ENCODE results near the gene DLL1.

Gene DLL1

DNA sequence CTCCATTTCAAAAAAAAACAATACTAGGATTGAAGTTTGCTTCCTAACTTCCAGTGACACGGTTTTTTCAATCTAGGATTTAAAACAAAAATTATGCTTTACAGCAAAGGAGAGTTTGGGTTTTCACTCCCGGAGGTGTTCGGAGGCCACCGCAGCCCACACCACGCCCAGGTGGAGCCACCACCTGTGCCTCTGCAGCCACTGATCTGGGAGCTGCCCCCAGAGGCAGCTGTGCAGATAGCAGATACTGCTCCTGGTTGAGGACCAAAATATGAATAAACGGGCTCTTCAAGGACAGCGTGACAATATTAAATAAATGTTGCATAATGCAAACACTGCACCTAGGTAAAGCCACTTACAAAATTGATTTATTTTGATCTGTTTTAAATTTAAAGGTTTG, 30.2 kb downstream of the DLL1 start:
- TF ChIP-seq, protein P1, sequence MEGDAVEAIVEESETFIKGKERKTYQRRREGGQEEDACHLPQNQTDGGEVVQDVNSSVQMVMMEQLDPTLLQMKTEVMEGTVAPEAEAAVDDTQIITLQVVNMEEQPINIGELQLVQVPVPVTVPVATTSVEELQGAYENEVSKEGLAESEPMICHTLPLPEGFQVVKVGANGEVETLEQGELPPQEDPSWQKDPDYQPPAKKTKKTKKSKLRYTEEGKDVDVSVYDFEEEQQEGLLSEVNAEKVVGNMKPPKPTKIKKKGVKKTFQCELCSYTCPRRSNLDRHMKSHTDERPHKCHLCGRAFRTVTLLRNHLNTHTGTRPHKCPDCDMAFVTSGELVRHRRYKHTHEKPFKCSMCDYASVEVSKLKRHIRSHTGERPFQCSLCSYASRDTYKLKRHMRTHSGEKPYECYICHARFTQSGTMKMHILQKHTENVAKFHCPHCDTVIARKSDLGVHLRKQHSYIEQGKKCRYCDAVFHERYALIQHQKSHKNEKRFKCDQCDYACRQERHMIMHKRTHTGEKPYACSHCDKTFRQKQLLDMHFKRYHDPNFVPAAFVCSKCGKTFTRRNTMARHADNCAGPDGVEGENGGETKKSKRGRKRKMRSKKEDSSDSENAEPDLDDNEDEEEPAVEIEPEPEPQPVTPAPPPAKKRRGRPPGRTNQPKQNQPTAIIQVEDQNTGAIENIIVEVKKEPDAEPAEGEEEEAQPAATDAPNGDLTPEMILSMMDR (IDR thresholded peaks at IDR 0.05; ENCODE audit: low read depth, low read length): no peak
- DNase-seq (ENCODE audit: low read depth in 2 of 2): no peak
- H3K4me3 ChIP-seq (replicated peaks in 1 of 2; ENCODE audit: low read depth in 2 of 2, low read length in 2 of 2): no peak overlapping the region

DNA sequence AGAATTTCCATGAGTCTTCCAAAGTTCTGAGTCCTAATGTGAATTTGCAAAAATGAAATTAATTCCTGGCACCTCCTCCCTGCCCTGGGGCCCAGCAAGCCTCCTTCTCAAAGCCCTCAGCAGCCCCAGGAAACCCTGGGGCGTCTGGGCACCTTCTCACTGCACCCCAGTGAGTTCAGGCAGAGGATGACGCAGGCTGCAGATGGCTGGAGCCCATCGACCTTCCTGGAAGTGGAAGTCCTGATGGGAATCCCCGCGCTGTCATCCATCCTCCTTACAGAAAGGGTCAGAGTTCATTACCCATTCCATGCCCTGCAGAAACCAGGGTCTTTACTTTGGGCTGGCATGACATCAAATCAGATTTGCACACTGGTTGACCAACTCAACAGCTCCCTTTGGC, 31.6 kb downstream of the DLL1 start:
- no peak overlapping the region for H3K4me3 ChIP-seq (replicated peaks in 1 of 2; ENCODE audit: low read depth in 2 of 2, low read length in 2 of 2)
- DNase-seq (ENCODE audit: low read depth in 2 of 2): no peak
- TF ChIP-seq, protein P1 (IDR thresholded peaks at IDR 0.05; ENCODE audit: low read depth, low read length): no peak

DNA sequence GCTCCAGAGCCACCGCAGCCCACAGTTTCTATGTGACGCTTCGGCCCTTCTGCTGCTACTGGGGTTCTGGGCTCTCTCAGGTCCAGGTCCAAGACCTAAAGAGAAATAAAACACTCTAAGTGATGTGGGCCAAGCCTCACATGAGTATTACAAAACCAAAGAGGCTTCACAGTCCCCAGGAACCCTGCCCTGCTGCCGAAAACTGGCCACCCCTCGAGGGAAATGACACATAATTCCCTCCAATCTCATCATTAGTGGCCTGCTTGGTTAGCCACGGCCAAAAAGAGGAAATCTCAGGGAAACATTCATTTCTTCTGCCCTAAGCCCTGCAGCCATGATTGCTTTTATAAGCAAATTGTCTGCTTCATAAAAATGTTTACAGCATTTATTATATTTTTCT, 32.5 kb downstream of the DLL1 start:
- no peak for DNase-seq (ENCODE audit: low read depth in 2 of 2)
- TF ChIP-seq, protein P1 (IDR thresholded peaks at IDR 0.05; ENCODE audit: low read depth, low read length): no peak
- H3K4me3 ChIP-seq (replicated peaks in 1 of 2; ENCODE audit: low read depth in 2 of 2, low read length in 2 of 2): no peak overlapping the region

DNA sequence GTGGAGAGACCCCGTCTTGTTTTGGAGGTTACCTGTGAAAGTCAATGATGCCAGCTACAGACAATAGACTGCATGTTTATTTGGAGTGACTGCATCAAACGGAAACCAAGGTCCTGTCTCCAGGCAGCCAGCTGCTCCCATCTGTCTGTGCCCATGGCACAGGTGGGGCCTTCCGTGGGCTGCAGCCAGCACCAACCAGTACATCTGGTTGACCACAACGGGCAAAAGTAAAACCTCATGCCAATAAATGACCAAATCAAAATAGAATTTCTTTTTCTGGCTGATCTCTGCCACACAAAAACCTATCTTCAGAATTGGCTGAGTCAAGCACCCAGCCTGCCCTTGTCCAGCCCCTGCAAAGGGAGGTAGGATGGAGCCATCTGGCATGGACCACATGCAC, 33.5 kb downstream of the DLL1 start:
- no peak for DNase-seq (ENCODE audit: low read depth in 2 of 2)
- H3K4me3 ChIP-seq (replicated peaks in 1 of 2; ENCODE audit: low read depth in 2 of 2, low read length in 2 of 2): no peak overlapping the region
- TF ChIP-seq, protein P1 (IDR thresholded peaks at IDR 0.05; ENCODE audit: low read depth, low read length): no peak

GRCh38 chr6:170256641-170257040, 34.2 kb downstream of the DLL1 start:
- DNase-seq (ENCODE audit: low read depth in 2 of 2): no peak
- no peak overlapping the region for H3K4me3 ChIP-seq (replicated peaks in 1 of 2; ENCODE audit: low read depth in 2 of 2, low read length in 2 of 2)
- TF ChIP-seq, protein P1 (IDR thresholded peaks at IDR 0.05; ENCODE audit: low read depth, low read length): no peak

DNA sequence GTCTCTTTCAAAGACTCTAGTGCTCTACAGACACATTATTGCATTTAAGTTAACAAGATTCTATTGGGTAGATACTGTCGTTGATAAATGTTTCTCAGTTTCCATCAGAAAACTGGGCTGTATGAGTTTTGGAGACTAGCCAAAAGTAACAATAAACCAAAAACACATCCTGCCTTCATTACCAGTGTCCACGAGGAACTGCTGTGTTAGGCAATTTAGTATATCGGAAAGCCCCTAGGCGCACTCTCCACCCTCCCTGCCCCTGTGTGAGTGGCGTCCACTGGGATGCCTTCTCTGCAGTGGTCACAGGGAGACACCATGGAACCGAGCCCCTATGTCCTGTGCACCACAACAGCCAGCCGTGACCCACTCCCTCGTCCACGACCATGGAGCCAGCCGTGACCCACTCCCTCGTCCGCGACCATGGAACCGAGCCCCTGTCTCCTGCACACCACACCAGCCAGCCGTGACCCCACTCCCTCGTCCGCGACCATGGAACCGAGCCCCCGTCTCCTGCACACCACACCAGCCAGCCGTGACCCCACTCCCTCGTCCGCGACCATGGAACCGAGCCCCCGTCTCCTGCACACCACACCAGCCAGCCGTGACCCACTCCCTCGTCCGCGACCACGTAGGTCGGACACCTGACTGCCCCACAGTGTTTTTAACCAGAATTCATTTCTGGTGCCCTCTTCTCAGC, 35.3 kb downstream of the DLL1 start:
- TF ChIP-seq, protein P1 (IDR thresholded peaks at IDR 0.05; ENCODE audit: low read depth, low read length): no peak
- DNase-seq (ENCODE audit: low read depth in 2 of 2): no peak

More for the DNA sequence above, 35.3 kb downstream of the DLL1 start:
- no peak overlapping the region for H3K4me3 ChIP-seq (replicated peaks in 1 of 2; ENCODE audit: low read depth in 2 of 2, low read length in 2 of 2)
